Adrenal gland (tissue), 12 donors: Measurements from ENCODE around the gene USF1. TPM values are rescaled to one million over a fixed set of nuclear protein-coding genes. Genes with fewer than 3 reads are reported as not detected.

Experiments
- DNase-seq, 7 donors: peaks; one replicate each; pipeline ENCODE4 v3.0.0-alpha.2; 2019 to 2020
- H3K27ac ChIP-seq, 5 donors: fragments of 200-600 bp; sonication (generic) in 4 of 5; 1 replicate in 3 of 5; 2 replicates in 2 of 5; pipeline versions ENCODE4 v1.5.1 to v1.8.0; 2016 to 2020; ENCODE audit warnings: mild to moderate bottlenecking in 1 of 5
- H3K27me3 ChIP-seq: fragments of 200-600 bp; 2 replicates; pipeline ENCODE4 v1.8.0; 2021
- H3K36me3 ChIP-seq, 2 donors: fragments of 200-600 bp; replicated peaks in 1 of 2; 1 replicate in 1 of 2; 2 replicates in 1 of 2; pipeline versions ENCODE4 v1.5.1 to v1.8.0; 2018 to 2022
- H3K4me1 ChIP-seq, 2 donors: fragments of 200-600 bp; replicated peaks in 1 of 2; 1 replicate in 1 of 2; 2 replicates in 1 of 2; pipeline versions ENCODE4 v1.5.1 to v1.8.0; 2018 to 2021
- H3K4me3 ChIP-seq, 4 donors: fragments of 200-600 bp; sonication (generic) in 3 of 4; one replicate each; pipeline ENCODE4 v1.5.1; 2016 to 2018
- H3K9me3 ChIP-seq, 3 donors: fragments of 200-600 bp; sonication (generic) in 1 of 3; replicated peaks in 1 of 3; 1 replicate in 2 of 3; 2 replicates in 1 of 3; pipeline versions ENCODE4 v1.5.1 to v1.8.0; 2016 to 2021
- CTCF ChIP-seq, 6 experiments: fragments of 450-650 bp in 4 of 6; fragments of 200-600 bp in 2 of 6; sonication (generic) in 1 of 6; IDR thresholded peaks; 1 replicate in 5 of 6; 2 replicates in 1 of 6; pipeline versions ENCODE4 v1.5.1 to v1.8.0; 2016 to 2021; ENCODE audit warnings: antibody characterized with exemption in 6 of 6, mild to moderate bottlenecking in 2 of 6, moderate library complexity in 1 of 6
- POLR2A ChIP-seq, 2 donors: fragments of 450-650 bp; IDR thresholded peaks; one replicate each; pipeline ENCODE4 v1.6.1; 2017; ENCODE audit warnings: antibody characterized with exemption in 2 of 2, mild to moderate bottlenecking in 2 of 2, moderate library complexity in 1 of 2
- WGBS, 4 donors: extraction: QIAGEN DNeasy Blood & Tissue Kit in 2 of 4; methylation state at CpG; one replicate each; pipeline versions ENCODE4 v1.1.5 to v1.1.7; 2013 to 2017; 5-methylcytosine and 5-hydroxymethylcytosine counted together
- intact Hi-C, 2 donors: fragments of 100-400 bp; cut with DNase I; formaldehyde crosslinking; loops; one replicate each; pipeline versions ENCODE4 v1.14.1 to v1.15.0; 2022 to 2023
- polyA plus RNA-seq, 3 donors: library from polyadenylated mRNA; stranded (reverse); fragments of 200-250 nt in 2 of 3; fragments of 350-450 nt in 1 of 3; fragmentation: Illumina TruSeq in 1 of 3; extraction: RNeasy Lipid Tissue Mini Kit (QIAGEN cat#74804) in 1 of 3; gene quantifications; one replicate each; pipeline ENCODE4 v1.2.3, GENCODE V29; 2013 to 2014
- total RNA-seq, 9 donors: library from RNA; depleted of rRNA in 4 of 9; stranded (reverse); fragments of >200 nt in 4 of 9; fragments of 120-200 nt in 1 of 9; fragmentation: NEBNext Ultra II Directional in 1 of 9; extraction: Animal tissue kit (Norgen Biotek cat#: 25700) in 1 of 9; gene quantifications; one replicate each; pipeline versions ENCODE4 v1.1.0 to v1.2.4, GENCODE V29; 2013 to 2023
- donor health status: healthy with polysubstance abuse.
- donor health status: Bipolar disorder and iron deficiency.
- donor health status: DM: yes; HTN: yes; CAD: no.
- donor health status: DM: no; HTN: no; CAD: no.
- donor health status: DM: no; HTN: no; CAD: no.
- donor health status: DM: yes; HTN: yes; CAD: no.

The USF1 gene
- total and polyA plus RNA-seq, 12 donors = 41.3 to 153 (median 63.7) TPM

- intact Hi-C loops = loop anchor here in 1 of 2 donors (5.0 kb wide), 1 partner anchor 83 kb away; no protein-coding TSS in a partner anchor
- WGBS, 4 donors = 85 to 98% (median 94%) methylated on average over 4 to 5 of the region's 5 CpGs
- TF ChIP-seq POLR2A (IDR thresholded peaks at IDR 0.05) (no peak), CTCF (IDR thresholded peaks at IDR 0.05) (no peak)
- no peak for DNase-seq
- no peaks in the 10 kb centered on the region for H3K4me1 ChIP-seq
- H3K27ac ChIP-seq = no peak overlapping the region
- H3K9me3 ChIP-seq = no peaks in the 10 kb centered on the region
- H3K27me3 ChIP-seq = no peaks in the 10 kb centered on the region
- H3K36me3 ChIP-seq = no peaks in the 10 kb centered on the region
- no peak overlapping the region for H3K4me3 ChIP-seq
Measured at GRCh38 chr1:161089938-161090337, 44.2 kb upstream of the USF1 start.

- Histone ChIP-seq H3K27me3 (no peaks in the 10 kb centered on the region), H3K4me3 (no peak within 1 kb of the TSS), H3K9me3 (no peaks in the 10 kb centered on the region), H3K36me3 (no peaks in the 10 kb centered on the region), H3K4me1 (no peaks in the 10 kb centered on the region), H3K27ac (no peak within 1 kb of the TSS)
- intact Hi-C loops = no loop called here
- no peak for DNase-seq
- WGBS, 4 donors = 65 to 88% (median 79%) methylated on average over 9 to 22 of the region's 22 CpGs
- TF ChIP-seq POLR2A (IDR thresholded peaks at IDR 0.05) (no peak), CTCF (IDR thresholded peaks at IDR 0.05) (no peak)
Measured at GRCh38 chr1:161089251-161089924, 43.6 kb upstream of the USF1 start, which contains the start of gene NECTIN4. Gene NECTIN4, minus strand, starts transcription at chr1:161089558. Its CDS starts 262 bp downstream, at chr1:161089296.

GRCh38 chr1:161088587-161089110 is 42.9 kb upstream of the USF1 start:
- Histone ChIP-seq H3K4me1 (peaks cover 0 to 2% of the 10 kb centered on the region in 2 donors), H3K9me3 (no peaks in the 10 kb centered on the region), H3K27ac (no peak overlapping the region), H3K36me3 (no peaks in the 10 kb centered on the region), H3K27me3 (no peaks in the 10 kb centered on the region), H3K4me3 (no peak overlapping the region)
- intact Hi-C loops = no loop called here
- TF ChIP-seq POLR2A (IDR thresholded peaks at IDR 0.05) = no peak
- TF ChIP-seq CTCF (IDR thresholded peaks at IDR 0.05) = no peak
- whole genome bisulfite sequencing, 4 donors = 70 to 88% (median 80%) methylated on average over 1 to 3 of the region's 3 CpGs
- DNase-seq = no peak

GRCh38 chr1:161086457-161086856 is 40.7 kb upstream of the USF1 start:
- Histone ChIP-seq H3K36me3 (no peaks in the 10 kb centered on the region), H3K9me3 (no peaks in the 10 kb centered on the region), H3K4me1 (peaks cover 0 to 7% of the 10 kb centered on the region in 2 donors), H3K4me3 (no peak overlapping the region), H3K27me3 (no peaks in the 10 kb centered on the region), H3K27ac (no peak overlapping the region)
- intact Hi-C loops = no loop called here
- WGBS, 4 donors = 72 to 75% (median 74%) methylated on average over 4 of the region's 4 CpGs
- TF ChIP-seq CTCF (IDR thresholded peaks at IDR 0.05) = no peak
- TF ChIP-seq POLR2A (IDR thresholded peaks at IDR 0.05) = no peak
- DNase-seq = no peak
